Suppressor macrophage treated with lipopolysaccharide for 4 hours (primary cell): ENCODE results near the gene OPCML.

Experiments used
- DNase-seq: peaks from one replicate; pipeline ENCODE4 v3.0.0-alpha.2; 2020

Gene OPCML

GRCh38 chr11:133501643-133502539 is 30.4 kb downstream of the OPCML start:
- DNase-seq: no peak

DNA sequence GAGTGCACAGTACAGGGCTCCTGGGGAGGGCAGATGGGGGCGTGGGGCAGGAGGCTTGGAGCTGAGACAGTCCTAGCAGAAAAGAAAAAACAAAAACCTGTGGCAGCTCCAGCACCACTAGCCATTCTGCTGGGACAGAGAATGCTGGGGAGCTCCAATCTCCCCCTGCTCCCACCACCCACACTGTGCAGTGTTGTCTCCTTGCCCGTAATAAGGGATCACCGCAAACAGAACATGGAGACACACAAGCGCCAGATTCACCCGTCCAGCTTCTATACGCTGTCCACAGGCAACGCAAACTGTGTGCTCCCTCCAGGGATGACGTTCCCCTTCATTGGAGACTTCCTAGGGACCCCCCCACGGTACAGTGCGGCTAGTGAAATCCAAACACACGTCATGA is 31.4 kb downstream of the OPCML start:
- no peak for DNase-seq

DNA sequence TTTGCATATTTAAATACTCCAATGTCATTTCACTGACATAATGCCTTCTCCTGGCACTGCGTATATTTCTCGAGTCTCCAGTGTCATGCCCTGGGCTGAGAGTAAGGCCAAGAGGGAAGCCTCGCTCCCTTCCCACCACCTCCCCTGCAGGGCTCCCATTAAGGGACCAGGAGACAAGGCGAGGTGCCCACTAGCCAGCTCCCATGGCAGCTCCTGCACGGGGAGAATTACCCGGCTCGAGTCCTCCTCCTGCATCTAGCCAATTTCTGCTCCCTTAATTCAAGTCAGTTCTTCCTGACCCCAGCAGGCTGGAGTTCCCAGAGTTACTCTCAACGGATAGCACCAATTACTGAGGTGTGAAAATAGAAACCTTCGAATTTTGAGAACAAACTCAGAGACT is 31.9 kb downstream of the OPCML start:
- no peak for DNase-seq

DNA sequence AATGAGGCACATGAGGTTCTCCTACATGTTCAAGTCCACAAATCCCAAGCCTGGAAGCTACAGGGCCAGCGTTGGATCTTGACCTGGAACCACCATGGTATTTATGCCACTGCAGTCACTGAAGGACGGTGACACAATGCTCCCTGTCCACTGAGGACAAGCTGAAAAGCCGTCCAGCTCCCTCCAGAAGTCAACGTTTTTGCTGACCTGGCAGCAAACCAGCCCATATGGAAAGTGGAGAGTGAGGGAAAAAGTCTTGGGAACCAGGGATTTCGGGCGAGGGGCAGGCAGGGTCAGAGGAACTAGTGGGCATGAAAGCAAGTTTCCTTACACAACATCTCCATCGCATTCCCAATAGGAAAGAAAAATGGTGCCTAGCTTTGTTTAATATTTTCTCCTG is 33.3 kb downstream of the OPCML start:
- DNase-seq: no peak

DNA sequence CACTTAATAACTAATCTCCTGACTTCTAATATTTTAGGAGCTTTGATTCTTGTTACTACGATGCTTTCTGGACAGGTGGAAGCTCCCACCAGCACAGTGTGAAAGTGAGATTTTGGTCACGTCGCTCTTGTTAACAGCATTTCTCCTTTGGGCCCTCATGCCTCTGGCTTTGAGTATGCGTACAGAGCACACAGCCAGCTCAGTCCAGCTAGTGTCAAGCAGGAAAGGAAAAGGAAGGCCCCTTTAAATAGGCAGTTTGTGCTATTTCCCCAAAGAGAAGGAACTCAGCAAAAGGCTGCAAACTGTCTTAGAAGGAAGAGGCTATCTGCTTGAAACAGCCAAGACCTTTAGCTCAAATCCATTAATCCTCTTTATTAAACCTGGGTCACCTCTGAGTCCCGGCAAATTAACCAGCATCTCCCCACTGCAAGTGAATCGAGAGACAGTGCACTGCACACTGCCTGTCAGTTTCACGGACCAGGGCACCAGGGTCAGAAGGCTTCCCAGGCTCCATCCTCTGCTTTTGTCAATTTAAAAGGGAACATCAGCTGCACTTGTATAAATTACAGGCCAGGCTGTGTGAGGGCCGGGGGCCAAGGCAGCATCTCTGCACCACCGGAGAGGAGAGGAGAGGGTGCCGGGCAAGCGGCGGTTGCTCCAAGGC is 34.7 kb downstream of the OPCML start:
- no peak for DNase-seq

DNA sequence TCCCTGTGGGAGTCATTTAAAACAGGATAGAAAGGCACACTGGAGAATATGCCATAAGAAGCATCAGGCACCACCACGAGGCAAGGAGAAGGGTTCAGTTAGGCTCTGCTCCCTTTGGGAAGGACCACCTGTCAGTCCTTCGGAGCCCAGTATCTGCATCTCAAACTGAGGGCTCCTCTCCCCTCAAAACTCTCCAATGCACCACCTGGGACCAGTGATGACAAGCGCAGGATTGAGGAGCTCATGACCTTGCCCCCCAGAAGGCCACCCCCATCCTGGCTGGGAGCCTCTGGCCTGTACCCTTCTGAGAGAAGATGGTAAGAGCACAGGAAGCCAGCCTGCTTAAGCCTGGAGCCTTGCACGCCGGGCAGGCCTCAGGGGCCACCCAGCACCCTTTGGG is 39.4 kb downstream of the OPCML start:
- DNase-seq: no peak

- DNase-seq: no peak
Observed at GRCh38 chr11:133491680-133492383, 40.5 kb downstream of the OPCML start.

DNA sequence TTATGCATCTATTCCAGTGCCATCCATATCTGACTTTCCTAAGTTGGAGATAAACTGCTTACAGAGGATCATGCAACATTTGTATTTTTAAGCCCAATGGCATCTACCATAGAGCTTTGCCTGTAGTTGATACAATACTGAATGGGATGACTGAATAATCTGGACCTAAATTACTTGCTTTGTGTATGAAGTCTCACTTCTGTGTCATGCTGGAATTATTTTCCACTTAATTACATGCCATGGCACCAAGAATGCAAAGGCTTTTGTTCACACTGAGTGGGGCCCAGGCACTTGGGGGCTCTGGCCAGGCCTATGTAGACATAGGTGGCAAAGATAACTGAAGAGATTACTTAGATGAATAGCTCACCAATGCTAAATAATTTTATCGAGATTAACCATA is 51.6 kb downstream of the OPCML start:
- no peak for DNase-seq

DNA sequence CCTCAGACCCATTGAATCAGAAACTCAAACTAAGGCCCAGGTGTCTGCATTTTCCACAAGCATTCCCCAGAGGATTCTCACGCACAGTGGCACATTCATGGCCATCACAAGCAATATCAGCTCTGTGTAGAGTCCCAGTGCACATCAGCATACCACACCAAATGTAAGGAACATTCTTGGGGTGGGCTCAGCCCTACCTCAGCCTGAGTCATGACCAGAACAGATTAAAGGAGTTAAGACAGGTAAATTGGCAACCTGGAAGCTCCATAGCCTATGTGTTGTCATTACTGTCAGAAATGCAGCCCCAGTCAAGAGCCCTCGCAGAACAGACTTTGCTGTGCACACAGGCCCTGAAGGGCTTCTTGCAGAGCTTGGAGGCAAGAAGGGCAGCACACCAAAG is 53.1 kb downstream of the OPCML start:
- DNase-seq: no peak

DNA sequence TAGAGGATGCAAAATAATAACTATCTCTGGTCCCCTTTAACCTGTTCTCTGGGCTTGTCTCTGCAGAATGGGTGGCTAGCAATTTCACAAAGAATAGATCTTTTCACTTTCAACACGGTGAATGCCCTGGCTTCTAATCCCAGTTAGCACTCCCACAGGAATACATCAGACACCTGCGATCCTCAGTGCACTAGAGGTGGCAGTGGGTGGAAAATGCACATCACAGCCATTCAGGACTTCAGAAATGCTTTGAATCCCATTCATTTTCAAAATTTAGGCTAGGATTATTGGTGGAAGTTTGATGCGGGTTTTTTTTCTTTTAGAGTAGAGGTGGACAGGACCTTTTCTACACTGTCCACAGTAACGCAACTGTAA is 55.1 kb downstream of the OPCML start:
- DNase-seq: no peak

DNA sequence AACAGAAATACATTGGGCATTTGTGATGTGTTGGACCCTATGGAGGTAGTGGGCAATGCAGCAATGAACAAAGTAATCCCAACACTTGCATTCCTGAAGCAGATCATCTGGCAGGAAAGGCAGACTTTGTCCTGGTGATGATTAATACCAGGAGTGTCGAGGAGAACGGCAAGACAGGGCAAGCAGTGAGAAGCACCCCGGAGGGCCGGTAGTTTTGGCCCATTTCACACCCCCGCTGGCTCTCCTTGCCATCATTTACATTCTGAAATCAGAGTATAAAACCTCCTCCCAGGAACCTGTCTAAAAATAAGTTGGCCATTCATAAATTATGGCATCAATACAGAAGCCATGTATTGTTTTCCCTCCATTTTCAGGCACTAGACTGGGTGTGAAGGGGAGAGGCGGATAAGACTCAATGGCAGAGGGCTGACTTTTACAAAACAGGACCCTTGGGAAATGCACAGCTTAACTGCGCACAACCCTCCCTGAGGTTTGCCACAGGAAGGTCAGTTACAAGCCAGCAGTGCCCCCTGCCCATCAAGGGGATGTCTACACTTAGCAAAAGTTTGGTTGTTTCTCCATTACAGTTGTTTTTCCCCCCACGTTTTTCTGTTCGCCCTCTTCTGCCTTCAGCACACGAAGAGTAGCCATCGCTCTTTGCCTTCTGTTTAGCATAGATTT is 55.6 kb downstream of the OPCML start:
- no peak for DNase-seq

GRCh38 chr11:133474461-133474860 is 57.8 kb downstream of the OPCML start:
- DNase-seq: no peak

GRCh38 chr11:133467686-133468085 is 64.6 kb downstream of the OPCML start:
- no peak for DNase-seq

GRCh38 chr11:133443206-133443747 is 89.0 kb downstream of the OPCML start:
- no peak for DNase-seq

DNA sequence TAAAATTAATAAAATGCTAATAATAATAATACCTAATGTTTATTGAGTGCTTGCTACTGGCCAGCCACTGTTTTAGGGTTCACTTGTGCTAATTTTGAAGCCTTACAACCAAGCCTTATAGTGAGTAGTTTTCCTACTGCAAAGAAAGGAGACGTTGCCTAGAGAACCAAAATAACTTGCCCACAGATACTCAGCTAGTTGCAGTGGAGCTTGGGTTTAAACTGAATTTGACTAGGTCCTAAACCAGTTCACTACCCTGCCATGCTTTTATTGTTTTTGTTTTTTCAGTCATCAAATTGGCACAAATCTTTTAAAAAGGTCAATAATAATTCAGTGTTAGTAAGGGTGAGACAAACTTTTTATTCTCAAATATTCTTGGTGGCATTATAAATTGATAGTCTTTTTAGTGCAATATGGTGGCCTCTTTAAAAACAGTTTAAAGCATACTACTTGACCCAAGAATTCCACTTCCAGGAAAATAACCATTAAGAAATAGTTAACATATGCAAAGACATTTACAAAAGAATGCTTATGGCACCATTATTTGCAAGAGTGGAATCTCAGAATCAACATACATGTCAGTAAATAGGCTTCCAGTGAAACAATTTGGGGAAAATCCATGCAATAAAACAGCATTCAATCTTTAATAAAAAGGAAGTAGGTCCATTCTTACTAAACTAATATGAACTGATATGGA is 90.2 kb downstream of the OPCML start:
- no peak for DNase-seq

DNA sequence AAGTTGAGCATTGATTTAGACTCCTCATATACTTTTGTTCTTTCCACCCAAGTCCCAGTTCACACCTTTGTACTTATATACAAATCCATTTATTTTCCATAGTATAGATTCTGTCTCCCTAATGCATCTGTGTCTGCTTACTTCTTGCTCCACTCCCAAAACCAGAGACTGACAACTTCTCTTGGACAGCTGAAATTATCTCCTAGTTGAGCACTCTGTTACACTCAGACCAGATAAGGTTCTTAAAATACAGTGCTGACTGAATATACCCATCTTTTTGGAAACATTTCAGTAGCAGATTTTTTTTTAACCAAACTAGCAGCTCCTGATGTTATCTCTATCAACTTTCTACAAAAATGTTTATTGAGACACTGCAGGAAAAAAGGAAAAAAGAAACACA is 106.3 kb downstream of the OPCML start:
- DNase-seq: no peak

- DNase-seq: no peak
Observed at GRCh38 chr11:133425245-133425644, 107.1 kb downstream of the OPCML start.

DNA sequence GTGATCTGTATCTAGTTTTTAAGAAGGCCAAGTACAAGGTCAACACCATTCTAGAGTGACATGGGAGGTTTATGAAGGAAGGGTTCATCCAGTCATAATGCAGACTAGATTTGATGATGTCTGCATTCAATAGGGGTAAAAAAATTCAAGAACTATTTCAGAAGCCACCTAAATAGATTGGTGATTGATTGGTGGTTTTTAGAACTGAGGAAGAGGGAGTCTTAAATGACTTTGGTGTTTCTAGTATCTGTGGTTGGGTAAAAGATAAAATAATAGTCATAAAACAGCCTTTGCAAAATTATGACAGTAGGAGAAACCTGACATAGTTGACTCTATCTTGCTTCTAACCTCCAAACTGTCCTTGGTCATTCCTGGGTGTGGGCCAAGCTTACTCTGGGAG is 114.1 kb downstream of the OPCML start:
- no peak for DNase-seq

DNA sequence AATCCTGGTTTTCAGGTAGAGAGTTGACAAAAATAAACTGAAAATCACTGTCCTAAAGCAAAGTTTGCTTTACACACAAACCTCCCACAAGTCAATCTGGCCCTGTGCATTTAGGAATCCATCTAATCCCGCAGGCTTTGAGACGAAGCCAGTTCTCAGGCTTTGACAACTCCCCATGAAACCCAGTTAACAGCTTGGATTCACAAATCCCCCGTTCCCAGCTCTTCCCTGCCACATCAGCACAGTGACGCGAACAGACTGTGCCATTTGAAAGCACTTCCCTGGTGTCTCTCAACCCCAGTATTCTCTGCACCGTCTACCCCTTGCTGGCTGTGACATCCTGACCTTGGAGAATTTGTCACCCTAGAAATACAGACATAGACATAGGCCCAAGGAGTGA is 117.8 kb downstream of the OPCML start:
- no peak for DNase-seq

- no peak for DNase-seq
Observed at GRCh38 chr11:133413703-133414102, 118.6 kb downstream of the OPCML start.

DNA sequence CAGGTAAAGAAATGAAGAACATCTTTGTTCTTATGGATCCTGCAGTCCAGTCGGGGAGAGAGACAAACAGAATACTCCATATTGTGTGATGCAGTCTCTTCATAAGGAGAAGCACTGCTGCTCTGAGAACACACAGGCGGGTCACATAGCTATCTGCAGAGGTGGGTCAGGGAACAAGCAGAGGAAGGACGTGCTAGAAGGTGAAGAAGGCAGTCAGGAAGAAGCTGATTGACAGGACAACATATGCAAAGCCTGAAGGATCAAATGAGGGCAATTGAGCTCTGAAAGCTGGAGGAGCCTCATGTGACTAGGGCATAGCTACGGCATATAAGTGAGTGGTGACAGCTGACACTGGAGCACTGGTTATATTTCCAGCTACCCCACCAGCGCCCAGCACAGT is 122.5 kb downstream of the OPCML start:
- DNase-seq: no peak

- DNase-seq: no peak
Observed at GRCh38 chr11:133408936-133409335, 123.4 kb downstream of the OPCML start.
